HEK293 (cell line): ENCODE results near the gene RARRES2.

Source experiments
- GLIS1 ChIP-seq: fragments of 450-650 bp; formaldehyde crosslinking; IDR thresholded peaks from 2 replicates; pipeline ENCODE4 v1.5.1; 2016; ENCODE audit warnings: missing biosample characterization, missing genetic modification characterization
- SP7 ChIP-seq: fragments of 450-650 bp; formaldehyde crosslinking; IDR thresholded peaks from 2 replicates; pipeline ENCODE4 v1.5.1; 2016; ENCODE audit warnings: missing biosample characterization, missing genetic modification characterization
- ZBTB1 ChIP-seq: fragments of 450-650 bp; formaldehyde crosslinking; IDR thresholded peaks from 2 replicates; pipeline ENCODE4 v1.5.1; 2016; ENCODE audit warnings: missing biosample characterization, missing genetic modification characterization
- ZBTB8A ChIP-seq: fragments of 450-650 bp; formaldehyde crosslinking; IDR thresholded peaks from 2 replicates; pipeline ENCODE4 v1.5.1; 2016; ENCODE audit warnings: missing biosample characterization, missing genetic modification characterization
- ZFP37 ChIP-seq: fragments of 450-650 bp; formaldehyde crosslinking; IDR thresholded peaks from 2 replicates; pipeline ENCODE4 v1.5.1; 2016; ENCODE audit warnings: missing biosample characterization, missing genetic modification characterization
- ZNF169 ChIP-seq: fragments of 450-650 bp; formaldehyde crosslinking; IDR thresholded peaks from 2 replicates; pipeline ENCODE4 v1.5.1; 2016; ENCODE audit warnings: missing biosample characterization, missing genetic modification characterization
- ZNF184 ChIP-seq: fragments of 450-650 bp; IDR thresholded peaks from 2 replicates; pipeline ENCODE4 v1.5.1; 2018; ENCODE audit warnings: missing biosample characterization, mild to moderate bottlenecking, missing genetic modification characterization
- ZNF19 ChIP-seq: fragments of 450-650 bp; formaldehyde crosslinking; IDR thresholded peaks from 2 replicates; pipeline ENCODE4; 2016; ENCODE audit warnings: missing biosample characterization, missing genetic modification characterization, low read depth
- ZNF2 ChIP-seq: fragments of 450-650 bp; formaldehyde crosslinking; IDR thresholded peaks from 2 replicates; pipeline ENCODE4 v1.5.1; 2016; ENCODE audit warnings: missing biosample characterization, missing genetic modification characterization
- ZNF266 ChIP-seq: fragments of 450-650 bp; formaldehyde crosslinking; IDR thresholded peaks from 2 replicates; pipeline ENCODE4 v1.5.1; 2016; ENCODE audit warnings: missing biosample characterization, missing genetic modification characterization, low read depth
- ZNF311 ChIP-seq: fragments of 450-650 bp; formaldehyde crosslinking; IDR thresholded peaks from 2 replicates; pipeline ENCODE4 v1.5.1; 2017; ENCODE audit warnings: missing biosample characterization, missing genetic modification characterization, borderline replicate concordance
- ZNF335 ChIP-seq: fragments of 450-650 bp; formaldehyde crosslinking; conservative IDR thresholded peaks from 2 replicates; pipeline ENCODE4 v1.5.1; 2016; ENCODE audit warnings: missing biosample characterization, missing genetic modification characterization
- ZNF48 ChIP-seq: fragments of 450-650 bp; formaldehyde crosslinking; IDR thresholded peaks from 2 replicates; pipeline ENCODE4 v1.5.1; 2016; ENCODE audit warnings: missing biosample characterization, missing genetic modification characterization
- ZNF548 ChIP-seq: fragments of 450-650 bp; formaldehyde crosslinking; IDR thresholded peaks from 2 replicates; pipeline ENCODE4 v1.5.1; 2016; ENCODE audit warnings: missing biosample characterization, missing genetic modification characterization
- ZNF558 ChIP-seq: fragments of 450-650 bp; formaldehyde crosslinking; IDR thresholded peaks from 2 replicates; pipeline ENCODE4 v1.5.1; 2016; ENCODE audit warnings: missing biosample characterization, missing genetic modification characterization
- ZNF561 ChIP-seq: fragments of 450-650 bp; IDR thresholded peaks from 2 replicates; pipeline ENCODE4 v1.5.1; 2018; ENCODE audit warnings: missing biosample characterization, missing genetic modification characterization, borderline replicate concordance
- ZNF629 ChIP-seq: fragments of 450-650 bp; formaldehyde crosslinking; IDR thresholded peaks from 2 replicates; pipeline ENCODE4 v1.5.1; 2017; ENCODE audit warnings: missing biosample characterization, missing genetic modification characterization
- ZNF654 ChIP-seq: fragments of 450-650 bp; formaldehyde crosslinking; IDR thresholded peaks from 2 replicates; pipeline ENCODE4 v1.5.1; 2016; ENCODE audit warnings: low read depth, missing biosample characterization, missing genetic modification characterization
- ZNF768 ChIP-seq: fragments of 450-650 bp; formaldehyde crosslinking; IDR thresholded peaks from 2 replicates; pipeline ENCODE4 v1.5.1; 2018; ENCODE audit warnings: missing biosample characterization, mild to moderate bottlenecking, missing genetic modification characterization
- ZNF843 ChIP-seq: fragments of 450-650 bp; formaldehyde crosslinking; IDR thresholded peaks from 2 replicates; pipeline ENCODE4 v1.5.1; 2016; ENCODE audit warnings: missing biosample characterization, missing genetic modification characterization
- TF ChIP-seq, protein P1 (sequence below): fragments of 450-650 bp; formaldehyde crosslinking; conservative IDR thresholded peaks from 2 replicates; pipeline ENCODE4 v1.5.1; 2016; ENCODE audit warnings: low read depth, missing biosample characterization, missing genetic modification characterization
- TF ChIP-seq, protein P2 (sequence below): sonication (generic); formaldehyde crosslinking; IDR thresholded peaks from 2 replicates; pipeline ENCODE4 v1.8.1; 2022; ENCODE audit warnings: mild to moderate bottlenecking, moderate library complexity, missing genetic modification reagents
- TF ChIP-seq, protein P3 (sequence below): fragments of 450-650 bp; formaldehyde crosslinking; IDR thresholded peaks from 2 replicates; pipeline ENCODE4 v1.5.1; 2017; ENCODE audit warnings: missing biosample characterization, missing genetic modification characterization
- TF ChIP-seq, protein P4 (sequence below): fragments of 450-650 bp; formaldehyde crosslinking; IDR thresholded peaks from 2 replicates; pipeline ENCODE4 v1.5.1; 2016; ENCODE audit warnings: missing biosample characterization, missing genetic modification characterization
- TF ChIP-seq, protein P5 (sequence below): fragments of 450-650 bp; formaldehyde crosslinking; IDR thresholded peaks from 2 replicates; pipeline ENCODE4 v1.5.1; 2016; ENCODE audit warnings: missing biosample characterization, missing genetic modification characterization
- TF ChIP-seq, protein P6 (sequence below): fragments of 450-650 bp; formaldehyde crosslinking; IDR thresholded peaks from 2 replicates; pipeline ENCODE4 v1.5.1; 2016; ENCODE audit warnings: missing biosample characterization, missing genetic modification characterization

Gene RARRES2

DNA sequence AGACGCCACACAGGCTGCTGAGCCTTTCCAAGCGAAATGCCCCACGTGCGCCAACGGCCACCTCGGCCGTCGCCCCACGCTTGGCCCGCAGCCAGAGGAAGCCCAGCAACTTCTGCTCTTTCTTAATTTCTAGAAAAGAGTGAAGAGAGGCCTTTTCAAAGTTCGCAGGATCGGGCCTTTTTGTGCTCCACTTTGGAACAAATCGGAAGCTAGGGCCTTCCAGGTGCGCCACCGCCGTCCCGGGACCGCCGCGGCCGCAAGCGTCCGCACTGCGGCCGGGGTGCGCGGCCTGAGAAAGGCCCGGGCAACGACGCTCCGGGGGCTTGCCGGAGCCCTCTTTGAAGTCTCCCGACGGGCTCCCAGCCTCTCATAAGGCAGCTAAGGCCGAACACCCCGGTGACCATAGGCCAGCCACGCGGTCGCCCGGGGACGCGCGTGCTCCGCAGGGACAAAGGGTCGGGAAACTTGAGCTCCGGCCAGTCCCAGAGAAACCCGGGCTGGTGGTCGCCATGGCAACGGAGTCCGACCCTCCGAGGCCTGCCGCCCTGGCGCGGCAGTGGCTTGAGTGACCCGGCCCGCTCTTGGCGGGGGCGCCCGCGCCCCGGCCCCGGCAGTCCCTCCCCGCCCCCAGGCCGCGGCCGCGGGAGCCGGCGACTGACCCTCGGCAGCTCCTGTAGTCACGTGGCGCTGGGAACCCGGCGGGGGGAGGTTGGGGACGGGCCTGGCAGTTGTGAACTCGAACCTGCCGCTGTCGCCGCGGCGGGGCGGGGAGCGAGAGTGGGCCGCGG, 26.9 kb upstream of the RARRES2 start, which contains the start of gene REPIN1 (continued):
- TF ChIP-seq, protein P1, sequence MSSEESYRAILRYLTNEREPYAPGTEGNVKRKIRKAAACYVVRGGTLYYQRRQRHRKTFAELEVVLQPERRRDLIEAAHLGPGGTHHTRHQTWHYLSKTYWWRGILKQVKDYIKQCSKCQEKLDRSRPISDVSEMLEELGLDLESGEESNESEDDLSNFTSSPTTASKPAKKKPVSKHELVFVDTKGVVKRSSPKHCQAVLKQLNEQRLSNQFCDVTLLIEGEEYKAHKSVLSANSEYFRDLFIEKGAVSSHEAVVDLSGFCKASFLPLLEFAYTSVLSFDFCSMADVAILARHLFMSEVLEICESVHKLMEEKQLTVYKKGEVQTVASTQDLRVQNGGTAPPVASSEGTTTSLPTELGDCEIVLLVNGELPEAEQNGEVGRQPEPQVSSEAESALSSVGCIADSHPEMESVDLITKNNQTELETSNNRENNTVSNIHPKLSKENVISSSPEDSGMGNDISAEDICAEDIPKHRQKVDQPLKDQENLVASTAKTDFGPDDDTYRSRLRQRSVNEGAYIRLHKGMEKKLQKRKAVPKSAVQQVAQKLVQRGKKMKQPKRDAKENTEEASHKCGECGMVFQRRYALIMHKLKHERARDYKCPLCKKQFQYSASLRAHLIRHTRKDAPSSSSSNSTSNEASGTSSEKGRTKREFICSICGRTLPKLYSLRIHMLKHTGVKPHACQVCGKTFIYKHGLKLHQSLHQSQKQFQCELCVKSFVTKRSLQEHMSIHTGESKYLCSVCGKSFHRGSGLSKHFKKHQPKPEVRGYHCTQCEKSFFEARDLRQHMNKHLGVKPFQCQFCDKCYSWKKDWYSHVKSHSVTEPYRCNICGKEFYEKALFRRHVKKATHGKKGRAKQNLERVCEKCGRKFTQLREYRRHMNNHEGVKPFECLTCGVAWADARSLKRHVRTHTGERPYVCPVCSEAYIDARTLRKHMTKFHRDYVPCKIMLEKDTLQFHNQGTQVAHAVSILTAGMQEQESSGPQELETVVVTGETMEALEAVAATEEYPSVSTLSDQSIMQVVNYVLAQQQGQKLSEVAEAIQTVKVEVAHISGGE (tag by site-specific recombination) = peak; percentile 40
- no peak for TF ChIP-seq ZNF311
- peak; percentile 81 for TF ChIP-seq ZNF2 (tag by site-specific recombination)
- TF ChIP-seq, protein P2, sequence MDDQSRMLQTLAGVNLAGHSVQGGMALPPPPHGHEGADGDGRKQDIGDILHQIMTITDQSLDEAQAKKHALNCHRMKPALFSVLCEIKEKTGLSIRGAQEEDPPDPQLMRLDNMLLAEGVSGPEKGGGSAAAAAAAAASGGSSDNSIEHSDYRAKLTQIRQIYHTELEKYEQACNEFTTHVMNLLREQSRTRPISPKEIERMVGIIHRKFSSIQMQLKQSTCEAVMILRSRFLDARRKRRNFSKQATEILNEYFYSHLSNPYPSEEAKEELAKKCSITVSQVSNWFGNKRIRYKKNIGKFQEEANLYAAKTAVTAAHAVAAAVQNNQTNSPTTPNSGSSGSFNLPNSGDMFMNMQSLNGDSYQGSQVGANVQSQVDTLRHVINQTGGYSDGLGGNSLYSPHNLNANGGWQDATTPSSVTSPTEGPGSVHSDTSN (CRISPR knock-in tag) = no peak
- TF ChIP-seq GLIS1 (tag by site-specific recombination) = peak; percentile 97; the same call in 1 of the 2 replicates
- TF ChIP-seq ZNF169 (tag by site-specific recombination) = no peak
- TF ChIP-seq ZNF629 (tag by site-specific recombination) = peak; percentile 62; the same call in 1 of the 2 replicates
- no peak for TF ChIP-seq ZNF19 (tag by site-specific recombination)
- 0 out of 2 replicates have a peak, but pooled peaks have one; percentile 40 for TF ChIP-seq ZNF184 (tag by site-specific recombination)
- peak; percentile 94 for TF ChIP-seq ZBTB8A
- TF ChIP-seq ZFP37 (tag by site-specific recombination) = peak; percentile 63; the same call in 1 of the 2 replicates
- no peak for TF ChIP-seq ZNF654
- no peak for TF ChIP-seq ZNF558
- TF ChIP-seq, protein P3, sequence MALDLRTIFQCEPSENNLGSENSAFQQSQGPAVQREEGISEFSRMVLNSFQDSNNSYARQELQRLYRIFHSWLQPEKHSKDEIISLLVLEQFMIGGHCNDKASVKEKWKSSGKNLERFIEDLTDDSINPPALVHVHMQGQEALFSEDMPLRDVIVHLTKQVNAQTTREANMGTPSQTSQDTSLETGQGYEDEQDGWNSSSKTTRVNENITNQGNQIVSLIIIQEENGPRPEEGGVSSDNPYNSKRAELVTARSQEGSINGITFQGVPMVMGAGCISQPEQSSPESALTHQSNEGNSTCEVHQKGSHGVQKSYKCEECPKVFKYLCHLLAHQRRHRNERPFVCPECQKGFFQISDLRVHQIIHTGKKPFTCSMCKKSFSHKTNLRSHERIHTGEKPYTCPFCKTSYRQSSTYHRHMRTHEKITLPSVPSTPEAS = no peak
- no peak for TF ChIP-seq ZNF48
- TF ChIP-seq ZNF768 = peak; percentile 91; the same call in 1 of the 2 replicates
- no peak for TF ChIP-seq ZNF548
- TF ChIP-seq ZNF561 (tag by site-specific recombination) = peak; percentile 61; the same call in 1 of the 2 replicates
- TF ChIP-seq ZNF266 (tag by site-specific recombination) = no peak
- TF ChIP-seq, protein P4, sequence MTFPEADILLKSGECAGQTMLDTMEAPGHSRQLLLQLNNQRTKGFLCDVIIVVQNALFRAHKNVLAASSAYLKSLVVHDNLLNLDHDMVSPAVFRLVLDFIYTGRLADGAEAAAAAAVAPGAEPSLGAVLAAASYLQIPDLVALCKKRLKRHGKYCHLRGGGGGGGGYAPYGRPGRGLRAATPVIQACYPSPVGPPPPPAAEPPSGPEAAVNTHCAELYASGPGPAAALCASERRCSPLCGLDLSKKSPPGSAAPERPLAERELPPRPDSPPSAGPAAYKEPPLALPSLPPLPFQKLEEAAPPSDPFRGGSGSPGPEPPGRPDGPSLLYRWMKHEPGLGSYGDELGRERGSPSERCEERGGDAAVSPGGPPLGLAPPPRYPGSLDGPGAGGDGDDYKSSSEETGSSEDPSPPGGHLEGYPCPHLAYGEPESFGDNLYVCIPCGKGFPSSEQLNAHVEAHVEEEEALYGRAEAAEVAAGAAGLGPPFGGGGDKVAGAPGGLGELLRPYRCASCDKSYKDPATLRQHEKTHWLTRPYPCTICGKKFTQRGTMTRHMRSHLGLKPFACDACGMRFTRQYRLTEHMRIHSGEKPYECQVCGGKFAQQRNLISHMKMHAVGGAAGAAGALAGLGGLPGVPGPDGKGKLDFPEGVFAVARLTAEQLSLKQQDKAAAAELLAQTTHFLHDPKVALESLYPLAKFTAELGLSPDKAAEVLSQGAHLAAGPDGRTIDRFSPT = peak; percentile 95
- TF ChIP-seq ZBTB1 (tag by site-specific recombination) = no peak
- TF ChIP-seq, protein P5, sequence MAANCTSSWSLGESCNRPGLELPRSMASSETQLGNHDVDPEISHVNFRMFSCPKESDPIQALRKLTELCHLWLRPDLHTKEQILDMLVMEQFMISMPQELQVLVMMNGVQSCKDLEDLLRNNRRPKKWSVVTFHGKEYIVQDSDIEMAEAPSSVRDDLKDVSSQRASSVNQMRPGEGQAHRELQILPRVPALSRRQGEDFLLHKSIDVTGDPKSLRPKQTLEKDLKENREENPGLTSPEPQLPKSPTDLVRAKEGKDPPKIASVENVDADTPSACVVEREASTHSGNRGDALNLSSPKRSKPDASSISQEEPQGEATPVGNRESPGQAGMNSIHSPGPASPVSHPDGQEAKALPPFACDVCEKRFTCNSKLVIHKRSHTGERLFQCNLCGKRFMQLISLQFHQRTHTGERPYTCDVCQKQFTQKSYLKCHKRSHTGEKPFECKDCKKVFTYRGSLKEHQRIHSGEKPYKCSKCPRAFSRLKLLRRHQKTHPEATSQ (tag by site-specific recombination) = no peak
- TF ChIP-seq, protein P6, sequence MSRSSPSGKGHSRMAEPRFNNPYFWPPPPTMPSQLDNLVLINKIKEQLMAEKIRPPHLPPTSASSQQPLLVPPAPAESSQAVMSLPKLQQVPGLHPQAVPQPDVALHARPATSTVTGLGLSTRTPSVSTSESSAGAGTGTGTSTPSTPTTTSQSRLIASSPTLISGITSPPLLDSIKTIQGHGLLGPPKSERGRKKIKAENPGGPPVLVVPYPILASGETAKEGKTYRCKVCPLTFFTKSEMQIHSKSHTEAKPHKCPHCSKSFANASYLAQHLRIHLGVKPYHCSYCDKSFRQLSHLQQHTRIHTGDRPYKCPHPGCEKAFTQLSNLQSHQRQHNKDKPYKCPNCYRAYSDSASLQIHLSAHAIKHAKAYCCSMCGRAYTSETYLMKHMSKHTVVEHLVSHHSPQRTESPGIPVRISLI (tag by site-specific recombination) = no peak
- TF ChIP-seq ZNF335 = peak; percentile 81
- peak; percentile 51 for TF ChIP-seq ZNF843 (tag by site-specific recombination)
- peak; percentile 62; the same call in 1 of the 2 replicates for TF ChIP-seq SP7 (tag by site-specific recombination)
